Endodermal cell (in vitro differentiated cells): Measurements from ENCODE around the gene SERPINI1. TPM values are rescaled to one million over a fixed set of nuclear protein-coding genes. Genes with fewer than 3 reads are reported as not detected.

ENCODE experiments used
- DNase-seq: peaks from one replicate; pipeline ENCODE4 v3.0.0-alpha.2; 2017
- H3K27ac ChIP-seq: 2 replicates; pipeline ENCODE4 v1.5.1; 2013; ENCODE audit warnings: mild to moderate bottlenecking, low read depth, low read length, moderate library complexity
- H3K27me3 ChIP-seq: 2 replicates; pipeline ENCODE4 v1.6.1; 2013; ENCODE audit warnings: mild to moderate bottlenecking, low read length, moderate library complexity; ENCODE audit not compliant: insufficient read depth, control insufficient read depth, poor library complexity, severe bottlenecking
- H3K36me3 ChIP-seq: 2 replicates; pipeline ENCODE4 v1.7.0; 2013; ENCODE audit warnings: mild to moderate bottlenecking, low read length, moderate library complexity; ENCODE audit not compliant: control insufficient read depth, insufficient read depth
- H3K4me1 ChIP-seq: one replicate; pipeline ENCODE4 v1.7.0; 2013; ENCODE audit warnings: low read length; ENCODE audit not compliant: control insufficient read depth, insufficient read depth
- H3K4me3 ChIP-seq: 2 replicates; pipeline ENCODE4 v1.5.1; 2013; ENCODE audit warnings: mild to moderate bottlenecking, low read length, moderate library complexity
- H3K9ac ChIP-seq: 2 replicates; pipeline ENCODE4 v1.6.1; 2013; ENCODE audit warnings: mild to moderate bottlenecking, low read length, moderate library complexity; ENCODE audit not compliant: poor library complexity, severe bottlenecking; ENCODE audit errors: extremely low read depth
- H3K9me3 ChIP-seq: 2 replicates; pipeline ENCODE4 v1.6.1; 2013; ENCODE audit warnings: mild to moderate bottlenecking, low read length, moderate library complexity; ENCODE audit not compliant: control insufficient read depth
- H3K27ac Mint-ChIP-seq: 2 replicates; pipeline ENCODE4 v1.8.0; 2020; ENCODE audit warnings: mixed read lengths
- H3K27me3 Mint-ChIP-seq: 2 replicates; pipeline ENCODE4 v1.8.0; 2021; ENCODE audit warnings: mild to moderate bottlenecking, mixed read lengths; ENCODE audit not compliant: insufficient read depth
- H3K36me3 Mint-ChIP-seq: 2 replicates; pipeline ENCODE4 v1.8.0; 2020; ENCODE audit warnings: low read depth, mixed read lengths
- H3K4me1 Mint-ChIP-seq: 2 replicates; pipeline ENCODE4 v1.8.0; 2020; ENCODE audit warnings: mixed read lengths
- H3K4me3 Mint-ChIP-seq: 2 replicates; pipeline ENCODE4 v1.8.0; 2020; ENCODE audit warnings: mild to moderate bottlenecking, moderate library complexity, mixed read lengths
- H3K9me3 Mint-ChIP-seq: 2 replicates; pipeline ENCODE4 v1.8.0; 2020; ENCODE audit warnings: mild to moderate bottlenecking, mixed read lengths
- WGBS, 2 experiments: methylation state at CpG; one replicate each; pipeline versions ENCODE4 v1.1.5 to v1.1.7; 2013; ENCODE audit warnings: missing lambda C conversion rate in 2 of 2, mixed read lengths in 1 of 2; ENCODE audit not compliant: insufficient coverage in 1 of 2, insufficient read length in 1 of 2; 5-methylcytosine and 5-hydroxymethylcytosine counted together
- total RNA-seq, 2 donors: library from RNA; stranded (reverse); fragmentation: NEBNext Ultra II Directional in 1 of 2; extraction: Animal tissue kit (Norgen Biotek cat#: 25700) in 1 of 2; gene quantifications; 2 replicates in 1 of 2; 3 replicates in 1 of 2; pipeline ENCODE4 v1.2.1, GENCODE V29; 2021
- TF ChIP-seq, protein P1 (sequence below): fragments of 200-600 bp; sonication (generic); conservative IDR thresholded peaks from 2 replicates; pipeline ENCODE4 v1.5.0; 2021; ENCODE audit warnings: antibody characterized with exemption, mild to moderate bottlenecking

The SERPINI1 gene
- total RNA-seq, 2 donors from 2014 or later, result 16.1 to 21.2 TPM

DNA sequence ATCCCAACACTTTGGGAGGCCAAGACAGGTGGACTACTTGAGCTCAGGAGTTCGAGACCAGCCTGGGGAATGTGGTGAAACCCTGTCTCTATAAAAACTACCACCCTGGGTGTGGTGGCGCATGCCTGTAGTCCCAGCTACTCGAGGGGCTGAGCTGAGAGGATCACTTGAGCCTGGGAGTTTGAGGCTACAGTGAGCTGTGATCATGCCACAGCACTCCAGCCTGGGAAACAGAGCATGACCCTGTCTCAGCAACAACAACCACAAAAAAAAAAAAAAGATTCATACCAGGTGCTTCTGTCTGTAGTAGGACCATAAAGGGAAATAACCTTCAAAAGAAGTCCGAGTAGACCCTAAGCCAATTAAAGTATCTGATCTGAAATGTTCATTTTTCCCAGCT is 94.5 kb downstream of the SERPINI1 start:
- H3K4me3 Mint-ChIP-seq, result no peak overlapping the region
- H3K4me1 Mint-ChIP-seq, result no peaks in the 10 kb centered on the region
- H3K27ac ChIP-seq, result no peak overlapping the region
- no peaks in the 10 kb centered on the region for H3K27me3 Mint-ChIP-seq
- no peaks in the 10 kb centered on the region for H3K9me3 Mint-ChIP-seq
- no peaks in the 10 kb centered on the region for H3K9me3 ChIP-seq
- H3K4me1 ChIP-seq, result no peaks in the 10 kb centered on the region
- no peaks in the 10 kb centered on the region for H3K27me3 ChIP-seq
- H3K36me3 Mint-ChIP-seq, result no peaks in the 10 kb centered on the region
- DNase-seq, result peak; percentile 56
- no peak overlapping the region for H3K4me3 ChIP-seq
- H3K9ac ChIP-seq, result no peak overlapping the region
- TF ChIP-seq, protein P1, sequence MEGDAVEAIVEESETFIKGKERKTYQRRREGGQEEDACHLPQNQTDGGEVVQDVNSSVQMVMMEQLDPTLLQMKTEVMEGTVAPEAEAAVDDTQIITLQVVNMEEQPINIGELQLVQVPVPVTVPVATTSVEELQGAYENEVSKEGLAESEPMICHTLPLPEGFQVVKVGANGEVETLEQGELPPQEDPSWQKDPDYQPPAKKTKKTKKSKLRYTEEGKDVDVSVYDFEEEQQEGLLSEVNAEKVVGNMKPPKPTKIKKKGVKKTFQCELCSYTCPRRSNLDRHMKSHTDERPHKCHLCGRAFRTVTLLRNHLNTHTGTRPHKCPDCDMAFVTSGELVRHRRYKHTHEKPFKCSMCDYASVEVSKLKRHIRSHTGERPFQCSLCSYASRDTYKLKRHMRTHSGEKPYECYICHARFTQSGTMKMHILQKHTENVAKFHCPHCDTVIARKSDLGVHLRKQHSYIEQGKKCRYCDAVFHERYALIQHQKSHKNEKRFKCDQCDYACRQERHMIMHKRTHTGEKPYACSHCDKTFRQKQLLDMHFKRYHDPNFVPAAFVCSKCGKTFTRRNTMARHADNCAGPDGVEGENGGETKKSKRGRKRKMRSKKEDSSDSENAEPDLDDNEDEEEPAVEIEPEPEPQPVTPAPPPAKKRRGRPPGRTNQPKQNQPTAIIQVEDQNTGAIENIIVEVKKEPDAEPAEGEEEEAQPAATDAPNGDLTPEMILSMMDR, result no peak
- no peaks in the 10 kb centered on the region for H3K36me3 ChIP-seq
- no peak overlapping the region for H3K27ac Mint-ChIP-seq
- 82 to 93% methylated on average over 3 to 4 of the region's 4 CpGs for WGBS, 2 experiments

DNA sequence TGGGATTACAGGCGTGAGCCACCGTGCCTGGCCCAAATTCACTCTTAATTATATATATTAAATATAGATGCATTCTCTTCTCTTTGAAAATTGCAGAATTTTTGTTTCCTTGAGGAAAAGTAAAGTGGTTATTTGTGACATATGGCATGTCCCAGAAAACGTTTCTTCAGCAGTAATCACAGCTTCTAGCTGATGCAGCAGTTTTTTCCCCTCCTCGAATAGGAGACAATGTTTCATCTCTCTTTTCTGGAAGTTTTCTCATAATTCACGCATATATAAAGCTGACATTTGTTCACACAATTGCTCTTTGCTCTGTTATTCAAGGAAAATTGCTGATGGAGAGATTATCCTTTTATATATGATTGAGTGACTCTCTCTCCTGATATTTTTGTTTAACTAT is 99.8 kb downstream of the SERPINI1 start:
- Histone ChIP-seq H3K4me1 (no peaks in the 10 kb centered on the region), H3K36me3 (no peaks in the 10 kb centered on the region), H3K9me3 (no peaks in the 10 kb centered on the region), H3K27me3 (no peaks in the 10 kb centered on the region), H3K27ac (no peak overlapping the region), H3K9ac (no peak overlapping the region), H3K4me3 (no peak overlapping the region)
- TF ChIP-seq, protein P1, result no peak
- no peak for DNase-seq
- Mint-ChIP-seq H3K36me3 (no peaks in the 10 kb centered on the region), H3K27me3 (no peaks in the 10 kb centered on the region), H3K4me1 (no peaks in the 10 kb centered on the region), H3K9me3 (no peaks in the 10 kb centered on the region), H3K27ac (no peak overlapping the region), H3K4me3 (no peak overlapping the region)
- WGBS, 2 experiments, result 85 to 88% methylated on average over 2 to 4 of the region's 5 CpGs

DNA sequence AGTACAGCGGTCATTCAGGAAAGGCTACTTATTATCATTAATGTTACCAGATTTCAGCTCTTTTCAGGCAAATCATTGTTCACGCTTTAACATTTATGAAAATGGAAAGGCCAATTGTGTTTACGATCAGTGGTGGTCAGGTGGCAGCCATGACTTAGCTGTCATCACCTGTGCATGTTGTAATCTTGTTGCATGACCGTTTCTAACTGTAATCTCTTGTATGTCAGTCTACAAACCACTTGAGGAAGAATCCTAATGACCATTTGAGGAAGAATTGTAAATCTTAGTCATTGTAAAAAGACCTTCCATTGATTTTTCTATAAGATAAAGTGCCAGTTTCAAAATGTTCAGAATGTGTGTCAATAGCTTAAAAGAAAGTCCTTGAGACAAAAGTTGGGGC is 100.4 kb downstream of the SERPINI1 start:
- H3K36me3 Mint-ChIP-seq, result no peaks in the 10 kb centered on the region
- H3K4me1 ChIP-seq, result no peaks in the 10 kb centered on the region

More for the DNA sequence above, 100.4 kb downstream of the SERPINI1 start:
- no peak overlapping the region for H3K27ac ChIP-seq
- H3K27me3 ChIP-seq, result no peaks in the 10 kb centered on the region
- H3K36me3 ChIP-seq, result no peaks in the 10 kb centered on the region
- DNase-seq, result no peak
- WGBS, 2 experiments, result 89 to 93% methylated on average over 2 to 4 of the region's 4 CpGs
- TF ChIP-seq, protein P1, result no peak
- Mint-ChIP-seq H3K27ac (no peak overlapping the region), H3K4me3 (no peak overlapping the region), H3K4me1 (no peaks in the 10 kb centered on the region), H3K9me3 (no peaks in the 10 kb centered on the region), H3K27me3 (no peaks in the 10 kb centered on the region)
- no peak overlapping the region for H3K4me3 ChIP-seq
- H3K9ac ChIP-seq, result no peak overlapping the region
- H3K9me3 ChIP-seq, result no peaks in the 10 kb centered on the region
